ENCODE measurements around the gene RBBP8NL.

The RBBP8NL gene

GRCh38 chr20:62407221-62407992, 19.9 kb downstream of the RBBP8NL start, which contains the start of gene CABLES2:
CABLES2 (minus strand) TSS chr20:62407285; CDS start chr20:62407276, 9 bp downstream.
- peak; percentile 83 for DNase-seq (ENCODE audit: low read depth)

- DNase-seq (ENCODE audit: low read depth) = no peak
Measured at GRCh38 chr20:62406635-62407176, 20.6 kb downstream of the RBBP8NL start.

GRCh38 chr20:62405981-62406513, 21.3 kb downstream of the RBBP8NL start:
- no peak for DNase-seq (ENCODE audit: low read depth)

GRCh38 chr20:62405108-62405980, 22.0 kb downstream of the RBBP8NL start:
- DNase-seq (ENCODE audit: low read depth) = no peak

GRCh38 chr20:62404761-62405107, 22.6 kb downstream of the RBBP8NL start:
- DNase-seq (ENCODE audit: low read depth) = no peak

- DNase-seq (ENCODE audit: low read depth) = no peak
Measured at GRCh38 chr20:62404112-62404665, 23.1 kb downstream of the RBBP8NL start.

GRCh38 chr20:62403331-62403730, 24.0 kb downstream of the RBBP8NL start:
- no peak for DNase-seq (ENCODE audit: low read depth)

GRCh38 chr20:62402456-62403150, 24.7 kb downstream of the RBBP8NL start:
- DNase-seq (ENCODE audit: low read depth) = no peak

DNA sequence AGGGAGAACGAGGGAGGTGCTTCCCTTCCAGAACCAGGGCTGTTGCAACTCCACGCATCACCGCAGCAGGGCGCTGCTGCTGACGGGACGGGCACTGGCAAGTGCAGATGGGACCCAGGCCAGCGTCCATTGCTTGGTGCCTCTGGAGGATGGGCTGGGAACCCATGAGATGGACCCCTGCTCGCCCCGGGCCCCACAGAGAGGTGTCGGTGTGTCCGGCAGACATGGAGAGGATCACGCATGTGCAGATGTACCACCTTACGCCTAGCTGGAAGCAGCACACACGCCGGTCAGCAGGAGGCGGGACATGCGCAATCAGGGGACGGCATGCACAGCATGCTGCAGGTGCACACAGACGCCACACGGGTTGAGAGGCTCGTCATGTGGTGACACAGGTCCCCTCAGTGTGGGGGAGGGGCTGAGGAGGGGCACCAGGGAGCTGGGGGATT, 26.0 kb downstream of the RBBP8NL start:
- DNase-seq (ENCODE audit: low read depth) = no peak

- no peak for DNase-seq (ENCODE audit: low read depth)
Measured at GRCh38 chr20:62400541-62400940, 26.8 kb downstream of the RBBP8NL start.

DNA sequence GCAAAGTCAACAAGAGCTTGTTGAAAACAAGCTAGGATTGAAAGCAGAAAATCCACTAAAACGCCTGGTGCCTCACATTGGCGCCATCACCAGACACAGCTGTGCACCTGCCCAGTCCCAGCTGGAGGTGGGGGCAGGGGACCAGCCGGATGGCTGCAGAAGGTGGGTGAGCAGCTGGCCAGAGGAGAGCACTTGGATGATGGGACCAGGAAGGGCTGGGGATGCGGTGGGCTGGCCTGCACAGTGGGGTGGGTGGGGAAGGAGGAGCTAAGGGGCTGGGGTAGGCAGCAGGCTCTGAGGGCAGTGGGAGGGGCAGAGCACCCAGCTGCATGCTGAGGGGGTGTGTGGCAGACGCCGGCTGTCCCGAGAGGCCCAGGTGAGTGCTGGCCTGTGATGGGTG, 27.3 kb downstream of the RBBP8NL start:
- DNase-seq (ENCODE audit: low read depth) = no peak

- no peak for DNase-seq (ENCODE audit: low read depth)
Measured at GRCh38 chr20:62398120-62398821, 29.1 kb downstream of the RBBP8NL start.

GRCh38 chr20:62396367-62397239, 30.7 kb downstream of the RBBP8NL start:
- DNase-seq (ENCODE audit: low read depth) = no peak

GRCh38 chr20:62395311-62396242, 31.8 kb downstream of the RBBP8NL start:
- DNase-seq (ENCODE audit: low read depth) = no peak

- no peak for DNase-seq (ENCODE audit: low read depth)
Measured at GRCh38 chr20:62394248-62395245, 32.8 kb downstream of the RBBP8NL start.

- DNase-seq (ENCODE audit: low read depth) = no peak
Measured at GRCh38 chr20:62393830-62394229, 33.5 kb downstream of the RBBP8NL start.

- DNase-seq (ENCODE audit: low read depth) = no peak
Measured at GRCh38 chr20:62393335-62393665, 34.0 kb downstream of the RBBP8NL start.

Measured in stimulated activated CD8-positive, alpha-beta memory T cell treated with anti-CD3 and anti-CD28 coated beads, Interleukin-12 subunit alpha, Interleukin-12 subunit beta, amount 100 ng/mL, for 4 hours (primary cell).